HEK293T (cell line): ENCODE data around the gene DCANP1.

ENCODE experiments used
- CTCF ChIA-PET: fragments of 350-600 bp; formaldehyde crosslinking; extraction: SDS; loops from one replicate; lab custom pipeline; 2021; ENCODE audit warnings: antibody characterized with exemption, inconsistent platforms; lab: Yijun Ruan, JAX
- POLR2A ChIA-PET: fragments of 350-600 bp; formaldehyde crosslinking; extraction: SDS; loops from one replicate; lab custom pipeline; 2020; ENCODE audit warnings: antibody characterized with exemption, inconsistent platforms; lab: Yijun Ruan, JAX
- DNase-seq: peaks from one replicate; pipeline ENCODE4 v3.0.0; 2012; ENCODE audit warnings: mixed read lengths; ENCODE audit errors: extremely low spot score
- ARNT ChIP-seq: fragments of 450-650 bp; IDR thresholded peaks from 2 replicates; pipeline ENCODE4 v1.6.1; 2017; ENCODE audit warnings: mild to moderate bottlenecking
- BHLHE40 ChIP-seq: fragments of 450-650 bp; IDR thresholded peaks from 2 replicates; pipeline ENCODE4 v1.6.1; 2016; ENCODE audit warnings: mild to moderate bottlenecking, moderate library complexity, borderline replicate concordance
- CTBP1 ChIP-seq: fragments of 450-650 bp; IDR thresholded peaks from 2 replicates; pipeline ENCODE4 v1.6.1; 2016; ENCODE audit warnings: borderline replicate concordance
- ELF4 ChIP-seq: fragments of 450-650 bp; IDR thresholded peaks from 2 replicates; pipeline ENCODE4 v1.6.1; 2017; ENCODE audit warnings: antibody characterized with exemption
- FOXA1 ChIP-seq: fragments of 450-650 bp; IDR thresholded peaks from 2 replicates; pipeline ENCODE4 v1.6.1; 2016; ENCODE audit warnings: mild to moderate bottlenecking
- FOXK2 ChIP-seq: fragments of 450-650 bp; IDR thresholded peaks from 2 replicates; pipeline ENCODE4 v1.6.1; 2016; ENCODE audit warnings: mild to moderate bottlenecking
- FOXM1 ChIP-seq: fragments of 450-650 bp; IDR thresholded peaks from 2 replicates; pipeline ENCODE4 v1.6.1; 2017; ENCODE audit warnings: mild to moderate bottlenecking, borderline replicate concordance
- HDGF ChIP-seq: fragments of 450-650 bp; IDR thresholded peaks from 2 replicates; pipeline ENCODE4 v1.6.1; 2017; ENCODE audit warnings: antibody characterized with exemption, borderline replicate concordance
- L3MBTL2 ChIP-seq: fragments of 450-650 bp; conservative IDR thresholded peaks from 2 replicates; pipeline ENCODE4 v1.6.1; 2016; ENCODE audit warnings: mild to moderate bottlenecking
- LEF1 ChIP-seq: fragments of 450-650 bp; IDR thresholded peaks from 2 replicates; pipeline ENCODE4 v1.6.1; 2017; ENCODE audit warnings: mild to moderate bottlenecking, borderline replicate concordance
- NFRKB ChIP-seq: fragments of 450-650 bp; IDR thresholded peaks from 2 replicates; pipeline ENCODE4 v1.6.1; 2016; ENCODE audit warnings: mild to moderate bottlenecking, moderate library complexity
- PKNOX1 ChIP-seq: fragments of 450-650 bp; IDR thresholded peaks from 2 replicates; pipeline ENCODE4 v1.6.1; 2016
- SP1 ChIP-seq: fragments of 450-650 bp; IDR thresholded peaks from 2 replicates; pipeline ENCODE4 v1.6.1; 2017
- SUZ12 ChIP-seq: fragments of 450-650 bp; IDR thresholded peaks from 2 replicates; pipeline ENCODE4 v1.6.1; 2016; ENCODE audit warnings: mild to moderate bottlenecking
- TARDBP ChIP-seq: fragments of 450-650 bp; IDR thresholded peaks from 2 replicates; pipeline ENCODE4 v1.6.1; 2016
- ZNF384 ChIP-seq: fragments of 450-650 bp; IDR thresholded peaks from 2 replicates; pipeline ENCODE4 v1.6.1; 2016

DCANP1 gene

GRCh38 chr5:135486131-135487036 is 39.2 kb upstream of the DCANP1 start:
- ChIA-PET POLR2A (no interaction called here), CTCF (interaction anchor here (0.9 to 3.4 kb wide), 2 partner anchors 21 to 29 kb away, joined by 3 to 14 read pairs; no protein-coding TSS in a partner anchor)
- DNase-seq: no peak

GRCh38 chr5:135484674-135485086 is 37.5 kb upstream of the DCANP1 start:
- no peak for DNase-seq
- CTCF ChIA-PET: interaction anchor here (0.6 kb wide), 1 partner anchor 18 kb away, joined by 3 read pairs; no protein-coding TSS in a partner anchor
- TF ChIP-seq LEF1 (no peak), FOXA1 (no peak), NFRKB (no peak), CTBP1 (no peak), ELF4 (no peak), FOXK2 (no peak), HDGF (no peak), BHLHE40 (no peak), TARDBP (no peak), FOXM1 (no peak), SP1 (no peak), PKNOX1 (no peak), L3MBTL2 (no peak), SUZ12 (no peak), ARNT (no peak)
- POLR2A ChIA-PET: no interaction called here

More at GRCh38 chr5:135486131-135487036, 39.2 kb upstream of the DCANP1 start:
- TF ChIP-seq HDGF (no peak), ARNT (no peak), SUZ12 (no peak), FOXA1 (no peak), BHLHE40 (no peak), NFRKB (no peak), LEF1 (no peak)

GRCh38 chr5:135483254-135483653 is 36.1 kb upstream of the DCANP1 start:
- ChIA-PET CTCF (no interaction called here), POLR2A (no interaction called here)

GRCh38 chr5:135482381-135482933 is 35.3 kb upstream of the DCANP1 start:
- CTCF ChIA-PET: no interaction called here
- no peak for DNase-seq
- POLR2A ChIA-PET: no interaction called here

More at GRCh38 chr5:135483254-135483653, 36.1 kb upstream of the DCANP1 start:
- no peak for DNase-seq
- TF ChIP-seq ELF4 (no peak), PKNOX1 (no peak), FOXK2 (no peak)

GRCh38 chr5:135481909-135482311 is 34.8 kb upstream of the DCANP1 start:
- ChIA-PET POLR2A (no interaction called here), CTCF (no interaction called here)
- no peak for TF ChIP-seq FOXM1
- TF ChIP-seq FOXK2: no peak
- TF ChIP-seq CTBP1: no peak
- no peak for TF ChIP-seq PKNOX1
- no peak for TF ChIP-seq ELF4
- TF ChIP-seq BHLHE40: no peak
- TF ChIP-seq SUZ12: no peak
- no peak for TF ChIP-seq FOXA1
- no peak for TF ChIP-seq L3MBTL2
- TF ChIP-seq ARNT: no peak
- no peak for TF ChIP-seq SP1
- TF ChIP-seq TARDBP: no peak
- DNase-seq: no peak

More at GRCh38 chr5:135482381-135482933, 35.3 kb upstream of the DCANP1 start:
- TF ChIP-seq SUZ12: no peak
- no peak for TF ChIP-seq ZNF384
- no peak for TF ChIP-seq SP1
- no peak for TF ChIP-seq ELF4
- TF ChIP-seq L3MBTL2: no peak
- no peak for TF ChIP-seq TARDBP
- no peak for TF ChIP-seq BHLHE40
- TF ChIP-seq CTBP1: no peak
- no peak for TF ChIP-seq HDGF
- TF ChIP-seq FOXK2: no peak
- no peak for TF ChIP-seq FOXA1
- no peak for TF ChIP-seq PKNOX1
- no peak for TF ChIP-seq NFRKB
- TF ChIP-seq LEF1: no peak
- no peak for TF ChIP-seq ARNT
- TF ChIP-seq FOXM1: no peak

GRCh38 chr5:135481387-135481786 is 34.2 kb upstream of the DCANP1 start:
- CTCF ChIA-PET: no interaction called here
- TF ChIP-seq ELF4: no peak
- no peak for TF ChIP-seq BHLHE40
- no peak for TF ChIP-seq FOXA1
- no peak for TF ChIP-seq PKNOX1
- TF ChIP-seq SUZ12: no peak
- TF ChIP-seq HDGF: no peak
- TF ChIP-seq CTBP1: no peak
- no peak for TF ChIP-seq ZNF384
- no peak for TF ChIP-seq ARNT
- no peak for TF ChIP-seq FOXK2
- no peak for TF ChIP-seq NFRKB
- no peak for DNase-seq
- POLR2A ChIA-PET: no interaction called here
